GM18502 (cell line): ENCODE measurements around the gene DNAI2.
"Not testable (repeated sequence)": the region's sequence is repeated elsewhere in the genome, so short reads cannot be mapped to it uniquely, and the experiment has no call there.

Experiments
- ATAC-seq: cut with Tn5 transposase; IDR thresholded peaks from one replicate; pipeline ENCODE4 v1.9.1; 2021; ENCODE audit warnings: mild to moderate bottlenecking; ENCODE audit not compliant: unreplicated experiment, poor library complexity

DNAI2 gene

DNA sequence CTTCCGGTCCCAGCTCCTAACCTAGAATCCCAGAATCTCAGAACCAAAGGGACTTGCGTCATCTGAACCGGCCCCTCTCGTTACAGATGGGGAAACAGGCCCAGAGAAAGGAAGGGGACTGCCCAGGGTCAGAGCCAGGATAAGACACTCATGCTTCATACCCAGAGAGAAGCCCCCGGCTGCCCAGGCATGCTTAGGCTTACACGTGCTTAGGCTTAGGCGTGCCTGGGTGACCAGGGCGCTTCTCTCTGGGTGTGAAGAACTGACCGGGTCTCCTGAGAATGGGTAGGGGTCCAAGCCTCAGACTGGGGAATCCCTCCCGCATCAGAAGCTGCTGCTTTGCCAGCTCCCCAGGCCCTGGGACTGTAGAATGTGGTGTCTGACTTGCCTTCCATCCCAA, 29.9 kb upstream of the DNAI2 start:
- no peak for ATAC-seq

DNA sequence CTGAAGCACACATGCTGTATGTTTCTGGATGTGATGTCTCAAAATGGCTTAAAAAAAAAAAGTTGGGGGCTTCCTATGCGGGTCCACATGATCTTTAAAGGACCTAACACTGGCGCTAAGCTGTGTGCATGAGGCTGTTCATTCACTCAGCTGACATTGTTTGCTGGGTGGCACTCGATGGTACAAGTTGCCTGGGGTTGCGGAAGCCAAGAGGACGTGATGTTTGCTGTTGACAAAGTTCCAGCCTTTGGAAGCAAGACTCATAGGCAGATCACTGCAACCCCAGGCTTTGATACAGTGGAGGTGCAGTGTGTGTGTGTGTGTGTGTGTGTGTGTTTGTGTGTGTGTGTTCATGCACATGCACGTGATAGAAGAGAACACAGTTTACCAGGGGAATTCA, 29.5 kb upstream of the DNAI2 start:
- ATAC-seq, result no peak

DNA sequence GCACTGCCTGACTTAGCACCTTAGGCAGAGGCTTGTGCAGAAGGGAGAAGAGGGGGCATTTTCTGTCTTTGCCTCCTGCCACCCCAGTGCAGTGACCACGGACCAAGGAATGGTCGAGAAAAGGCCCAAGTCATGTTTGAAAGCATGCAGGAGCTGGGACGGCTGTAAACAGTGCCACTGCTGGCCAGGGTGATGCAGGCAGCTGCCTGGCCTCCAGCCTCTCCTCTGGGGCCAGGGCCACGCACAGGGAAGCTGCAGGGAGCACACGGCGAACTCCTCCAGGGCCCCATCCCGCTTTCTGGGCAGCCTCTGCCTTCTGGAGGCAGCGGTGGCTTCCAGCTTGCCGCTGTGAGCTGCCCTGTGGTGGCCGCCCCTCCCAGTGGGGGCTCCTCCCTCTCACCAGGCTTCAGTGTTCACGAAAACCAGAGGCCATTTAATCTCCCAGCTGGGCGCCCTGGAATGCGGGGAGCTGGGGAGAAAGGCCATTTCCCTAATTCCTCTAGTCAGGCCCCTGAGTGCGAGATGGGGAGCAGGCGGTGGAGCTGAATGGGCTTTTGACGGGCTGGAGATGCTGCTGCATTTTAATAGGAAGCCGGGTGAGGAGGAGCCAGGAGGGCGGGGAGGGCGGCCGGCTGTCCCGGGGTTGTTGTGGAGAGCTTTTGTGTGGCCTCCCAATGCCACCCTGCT, 28.7 kb upstream of the DNAI2 start:
- ATAC-seq, result no peak

DNA sequence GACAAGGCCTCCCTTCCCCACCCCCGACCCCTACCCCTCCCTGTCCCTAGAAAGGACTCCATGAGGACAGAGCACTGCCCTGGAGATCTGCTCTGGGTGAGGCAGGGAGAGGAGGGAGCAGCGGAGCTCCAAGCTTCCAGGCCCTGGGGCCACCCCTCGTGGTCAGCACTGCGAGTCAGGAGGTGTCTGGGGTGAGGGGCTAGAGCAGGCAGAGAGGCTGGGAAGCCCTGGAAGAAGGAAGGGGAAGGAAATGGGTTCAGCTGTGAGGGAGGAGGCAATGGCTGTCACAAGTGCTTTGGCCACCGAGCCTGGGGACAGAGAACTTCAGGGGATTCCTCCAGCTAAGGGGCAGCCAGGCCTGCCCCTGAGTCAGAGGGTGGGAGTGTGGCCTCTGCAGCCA, 28.2 kb upstream of the DNAI2 start:
- ATAC-seq, result no peak

DNA sequence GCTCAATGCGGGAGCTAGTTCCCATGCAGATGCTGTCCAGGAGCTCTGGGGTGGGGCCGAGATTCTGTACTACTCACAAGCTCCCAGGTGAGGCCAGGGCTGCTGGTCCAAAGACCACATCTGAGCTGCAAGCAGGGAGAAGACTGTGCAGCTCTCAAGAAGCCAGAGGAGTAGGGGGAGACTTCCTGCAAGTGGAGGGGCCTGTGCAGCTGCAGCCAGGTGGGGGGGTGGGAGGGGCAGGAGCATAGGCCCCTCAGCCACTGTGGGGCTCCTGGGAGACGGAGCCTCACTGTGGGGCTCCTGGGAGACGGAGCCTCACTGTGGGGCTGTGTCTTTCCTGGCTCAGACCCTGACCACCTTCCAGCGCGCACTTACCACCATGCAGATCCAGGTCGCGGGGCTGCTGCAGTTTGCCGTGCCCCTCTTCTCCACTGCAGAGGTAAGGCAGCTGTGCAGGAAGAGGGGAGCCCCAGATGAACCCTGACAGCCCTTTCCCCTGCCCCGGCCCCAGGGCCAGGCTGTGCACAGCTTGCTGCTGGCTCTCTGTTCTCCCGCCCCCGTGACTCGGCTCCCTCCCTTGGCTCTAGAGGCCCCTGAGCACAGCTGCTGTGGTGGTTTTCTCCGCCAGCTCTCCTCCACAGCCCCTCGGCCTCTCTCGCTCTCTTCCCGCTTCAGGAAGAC, 24.3 kb upstream of the DNAI2 start:
- ATAC-seq, result no peak

DNA sequence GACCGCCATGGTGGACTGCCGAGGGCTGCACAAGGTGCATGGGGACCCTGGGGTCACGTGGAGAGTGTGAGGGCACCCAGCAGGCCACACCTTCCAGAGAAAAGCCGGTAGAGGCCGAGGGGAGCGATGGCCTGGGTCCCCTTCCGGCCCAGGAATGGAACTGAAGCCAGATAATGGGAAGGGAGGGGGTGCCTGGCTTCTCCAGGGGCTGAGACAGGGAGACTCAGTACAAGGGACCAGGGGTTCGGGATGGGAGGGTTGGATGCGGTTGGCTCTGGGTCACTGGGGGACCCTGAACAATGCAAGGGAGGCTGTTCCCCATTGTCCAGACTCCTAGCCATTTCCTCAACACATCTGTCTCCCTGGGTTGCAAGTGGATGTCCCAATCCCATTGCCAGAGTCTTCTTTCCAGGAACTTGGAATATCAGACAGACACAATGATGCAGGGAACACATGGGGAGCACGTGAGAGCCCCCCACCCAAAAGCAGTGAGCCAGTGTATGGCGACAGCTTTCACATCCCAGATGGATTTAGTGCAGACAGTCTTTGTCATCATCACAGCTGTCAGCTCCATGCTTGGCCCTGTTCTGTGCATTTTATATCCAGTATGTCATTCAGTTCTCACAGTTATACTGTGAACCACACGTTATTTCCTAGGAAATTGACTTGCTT, 23.6 kb upstream of the DNAI2 start:
- ATAC-seq, result no peak

DNA sequence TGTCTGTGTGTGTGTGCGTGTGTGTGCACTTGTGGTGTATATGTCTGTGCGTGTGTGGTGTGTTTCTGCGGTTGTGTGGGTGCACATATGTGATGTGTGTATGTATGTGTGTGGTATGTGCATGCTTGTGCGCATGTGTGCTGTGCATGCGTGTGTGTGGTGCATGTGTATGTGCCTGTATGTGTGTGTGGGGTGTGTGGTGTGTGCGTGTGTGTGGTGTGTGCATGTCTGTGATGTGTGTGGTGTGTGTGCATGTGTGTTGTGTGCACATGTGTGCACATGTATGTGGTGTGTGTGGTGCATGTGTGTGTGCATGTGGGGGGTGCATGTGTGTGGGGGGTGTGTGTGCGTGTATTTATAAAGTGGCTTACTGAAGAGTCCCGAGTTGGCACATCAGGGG, 23.0 kb upstream of the DNAI2 start:
- no peak for ATAC-seq

DNA sequence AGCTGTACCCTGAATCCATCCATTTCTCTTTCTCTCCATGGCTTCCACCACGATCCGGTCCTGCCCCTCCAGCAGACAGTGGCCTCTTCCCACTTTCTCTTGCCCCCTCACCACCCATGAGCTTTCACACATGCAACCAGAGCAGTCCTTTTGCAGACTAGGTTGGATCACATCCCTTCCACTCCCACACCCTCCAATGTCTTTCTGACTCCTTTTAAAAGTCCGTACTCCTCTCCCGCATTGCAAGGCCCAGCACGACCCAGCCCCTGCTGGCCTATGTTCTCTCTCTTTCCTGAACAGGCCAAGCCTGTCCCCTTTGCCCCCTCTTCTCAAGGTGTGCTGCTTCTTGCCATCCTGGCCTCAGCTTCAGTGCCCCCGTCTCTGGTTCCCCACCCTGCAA, 22.5 kb upstream of the DNAI2 start:
- ATAC-seq, result no peak

DNA sequence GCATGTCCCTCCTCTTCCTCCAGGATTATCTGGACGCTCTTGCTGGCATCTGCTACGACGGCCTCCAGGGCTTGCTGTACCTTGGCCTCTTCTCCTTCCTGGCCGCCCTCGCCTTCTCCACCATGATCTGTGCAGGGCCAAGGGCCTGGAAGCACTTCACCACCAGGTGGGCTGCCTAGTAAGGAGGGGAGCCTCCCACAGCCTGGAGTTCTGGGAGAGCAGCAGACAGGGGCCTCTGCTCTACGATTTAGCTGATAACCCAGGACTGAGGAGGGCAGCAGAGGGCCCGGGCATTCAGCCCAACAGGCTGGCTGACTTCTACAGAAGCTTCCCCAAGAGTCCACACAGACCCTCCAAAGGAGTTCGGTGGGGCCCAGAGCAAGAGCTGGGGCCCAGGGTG, 21.8 kb upstream of the DNAI2 start:
- ATAC-seq, result no peak

DNA sequence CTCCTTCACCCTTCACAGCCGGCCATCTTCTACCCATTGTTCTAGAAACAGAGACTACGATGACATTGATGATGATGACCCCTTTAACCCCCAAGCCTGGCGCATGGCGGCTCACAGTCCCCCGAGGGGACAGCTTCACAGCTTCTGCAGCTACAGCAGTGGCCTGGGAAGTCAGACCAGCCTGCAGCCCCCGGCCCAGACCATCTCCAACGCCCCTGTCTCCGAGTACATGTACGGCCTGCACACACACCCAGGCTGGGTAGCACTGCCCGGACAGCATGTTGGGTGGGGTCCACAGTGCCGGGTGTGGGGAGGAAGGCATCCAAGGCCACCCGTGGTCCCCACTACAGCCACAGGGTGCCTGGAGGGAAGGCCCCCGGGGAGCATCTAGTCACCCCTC, 21.0 kb upstream of the DNAI2 start:
- no peak for ATAC-seq

DNA sequence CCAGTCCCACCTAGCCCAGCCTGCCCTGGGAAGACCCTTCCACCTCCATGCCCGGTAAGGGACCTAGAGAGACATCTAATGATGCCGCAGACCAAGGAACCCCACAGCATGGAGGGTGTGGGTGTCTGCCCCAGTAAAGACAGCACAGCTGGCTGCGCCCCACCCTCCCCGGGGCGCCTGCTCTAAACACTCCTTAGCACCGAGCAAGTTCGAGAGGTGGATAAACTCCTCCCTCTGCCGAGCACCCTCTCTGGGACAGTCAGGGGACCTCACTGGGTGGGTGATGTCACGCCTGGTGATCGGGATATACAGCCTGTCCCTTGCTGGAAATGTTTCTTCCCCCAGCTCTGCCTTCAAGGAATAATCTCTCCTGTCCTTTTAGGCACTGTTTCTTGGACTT, 16.7 kb upstream of the DNAI2 start:
- no peak for ATAC-seq

DNA sequence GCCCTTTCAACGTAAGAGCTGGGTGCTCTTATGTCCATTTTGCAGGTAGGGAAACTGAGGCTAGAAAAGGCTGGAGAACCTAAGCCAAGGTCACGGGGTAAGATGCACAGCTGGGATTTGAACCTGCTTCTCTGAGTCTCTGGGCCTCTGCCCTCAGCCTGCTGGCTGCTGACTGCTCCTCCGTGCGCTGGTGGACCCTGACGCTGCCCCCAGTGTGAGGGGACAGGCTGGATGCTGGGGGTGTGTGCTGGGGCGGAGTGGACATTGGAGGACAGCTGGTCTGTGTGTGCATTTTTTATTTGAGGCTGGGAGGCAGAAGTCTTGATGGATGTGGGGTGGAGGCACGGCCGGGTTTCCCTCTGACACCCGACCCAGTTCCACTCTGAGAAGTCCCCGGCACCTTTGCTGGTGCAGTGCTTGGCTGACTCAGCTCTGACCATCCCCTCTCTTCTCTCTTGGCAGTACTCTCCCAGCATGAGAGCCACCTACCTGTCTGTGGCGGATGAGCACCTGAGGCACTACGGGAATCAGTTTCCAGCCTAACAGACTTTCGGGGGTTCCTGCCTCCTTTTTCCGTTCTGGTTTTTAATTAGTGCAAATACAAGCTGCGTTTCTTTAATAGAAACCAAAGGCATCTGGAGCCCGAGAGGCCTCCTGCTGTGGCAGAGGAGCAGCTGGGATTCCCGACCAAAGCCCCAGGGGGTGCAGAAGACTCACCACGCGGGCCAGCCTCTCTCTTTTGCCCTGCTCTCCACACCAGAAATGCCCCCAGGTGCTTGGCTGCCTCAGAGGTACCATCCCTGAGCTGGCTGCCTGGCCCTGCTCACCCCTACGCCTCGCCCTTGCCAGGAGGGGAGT, 14.1 kb upstream of the DNAI2 start:
- ATAC-seq, result no peak

DNA sequence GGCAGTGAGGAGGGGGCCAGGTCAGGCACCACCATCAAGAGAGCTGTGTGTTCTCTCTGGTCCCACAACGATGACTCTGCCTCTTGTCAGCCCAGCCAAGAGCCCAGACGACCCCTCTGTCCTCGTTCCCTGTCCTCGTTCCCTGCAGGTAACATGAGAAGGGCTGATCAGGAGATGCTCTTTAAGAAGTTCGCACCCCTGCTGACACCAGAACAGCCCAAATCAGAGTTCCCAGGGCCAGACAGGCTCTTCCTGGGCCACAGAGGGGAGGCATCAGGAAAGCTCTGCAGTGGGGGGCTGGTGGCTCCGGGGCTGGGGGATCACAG, 13.5 kb upstream of the DNAI2 start:
- ATAC-seq, result no peak

DNA sequence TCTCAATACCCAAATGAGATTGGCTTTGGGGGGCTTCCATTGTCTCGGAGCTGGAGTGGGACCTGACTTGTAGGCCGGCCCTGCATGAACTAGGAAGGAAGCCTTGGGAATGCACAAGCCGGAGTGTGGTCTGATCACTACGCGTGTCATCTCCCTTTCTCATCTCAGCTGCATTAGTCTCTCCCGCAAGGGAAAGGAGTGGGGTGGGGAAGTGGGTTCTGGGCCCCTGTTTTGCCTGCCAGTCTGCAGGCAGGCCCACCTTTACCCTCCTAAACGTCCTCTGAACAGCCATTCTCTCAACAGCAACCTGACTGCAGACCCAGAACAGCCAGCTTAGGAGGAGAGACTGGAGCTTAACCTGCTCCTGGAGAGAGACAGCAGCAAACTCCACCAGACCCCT, 11.4 kb upstream of the DNAI2 start:
- no peak for ATAC-seq

DNA sequence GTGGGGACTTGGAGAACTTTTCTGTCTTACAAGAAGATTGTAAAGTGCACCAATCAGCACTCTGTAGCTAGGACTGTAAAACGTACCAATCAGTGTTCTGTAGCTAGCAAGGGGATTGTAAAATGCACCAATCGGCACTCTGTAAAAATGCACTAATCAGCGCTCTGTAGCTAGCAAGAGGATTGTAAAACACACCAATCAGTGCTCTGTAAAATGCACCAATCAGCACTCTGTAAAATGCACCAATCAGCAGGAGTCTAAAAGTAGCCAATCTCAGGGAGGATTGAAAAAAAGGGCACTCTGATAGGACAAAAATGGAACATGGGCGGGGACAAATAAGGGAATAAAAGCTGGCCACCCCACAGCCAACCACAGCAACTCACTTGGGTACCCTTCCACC, 7.0 kb upstream of the DNAI2 start:
- not testable (repeated sequence) for ATAC-seq

DNA sequence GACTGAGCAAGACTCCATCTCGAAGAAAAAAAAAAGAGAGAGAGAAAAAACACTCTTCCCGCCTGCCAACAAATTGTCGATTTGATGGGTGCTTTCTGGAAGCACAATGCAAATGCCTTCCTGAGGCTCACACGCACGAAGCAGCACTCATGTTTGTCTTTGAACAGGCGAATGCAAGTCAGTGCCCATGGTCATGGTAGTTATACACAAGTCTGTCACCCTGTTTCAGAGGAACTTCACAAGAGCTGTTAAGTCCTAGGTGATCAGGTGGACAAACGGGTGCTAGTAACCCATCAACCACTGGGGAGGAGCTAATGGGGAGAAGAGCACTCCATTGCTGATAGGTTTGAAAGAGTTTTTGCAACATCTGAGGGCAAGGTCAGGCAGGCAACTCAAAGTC, 6.5 kb upstream of the DNAI2 start:
- no peak for ATAC-seq

DNA sequence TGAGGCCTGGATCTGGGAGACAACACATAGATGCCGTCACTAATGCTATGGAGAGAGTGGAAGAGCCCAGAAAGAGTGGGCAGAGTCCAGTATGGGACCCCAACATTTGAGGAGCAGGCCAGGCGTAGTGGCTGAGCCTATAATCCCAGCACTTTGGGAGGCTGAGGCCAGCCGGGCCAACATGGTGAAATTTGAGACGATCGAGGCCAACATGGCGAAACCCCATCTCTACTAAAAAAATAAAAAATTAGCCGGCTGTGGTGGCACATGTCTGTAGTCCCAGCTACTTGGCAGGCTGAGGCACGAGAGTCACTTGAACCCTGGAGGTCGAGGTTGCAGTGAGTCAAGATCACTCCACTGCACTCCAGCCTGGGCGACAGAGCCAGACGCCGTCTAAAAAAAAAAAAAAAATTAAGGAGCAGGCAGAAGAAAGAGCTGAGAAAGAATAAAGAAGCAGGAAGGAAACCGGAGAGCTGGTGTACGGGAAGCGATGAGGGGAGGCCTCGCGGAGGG, 6.0 kb upstream of the DNAI2 start:
- ATAC-seq, result no peak

DNA sequence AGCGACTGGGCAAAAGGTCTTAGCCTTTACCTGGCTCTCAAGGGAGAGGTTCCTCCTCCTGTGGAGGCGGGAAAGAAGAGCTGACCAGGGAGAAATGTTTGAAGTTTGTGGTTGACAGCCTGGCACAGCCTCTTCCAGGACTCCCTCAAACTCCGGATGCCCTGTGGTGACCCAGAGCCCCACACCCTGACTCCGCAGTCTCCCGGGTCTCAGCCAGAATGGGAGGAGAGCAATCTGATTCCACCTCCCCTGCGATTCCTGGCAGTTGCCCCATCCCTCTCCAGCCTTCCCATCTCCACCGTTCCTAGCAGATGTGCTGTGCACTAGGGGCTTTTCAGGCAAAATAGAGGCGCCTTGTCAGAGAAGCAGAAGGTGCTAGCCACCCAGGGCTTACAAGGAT, 5.5 kb upstream of the DNAI2 start:
- ATAC-seq, result no peak

DNA sequence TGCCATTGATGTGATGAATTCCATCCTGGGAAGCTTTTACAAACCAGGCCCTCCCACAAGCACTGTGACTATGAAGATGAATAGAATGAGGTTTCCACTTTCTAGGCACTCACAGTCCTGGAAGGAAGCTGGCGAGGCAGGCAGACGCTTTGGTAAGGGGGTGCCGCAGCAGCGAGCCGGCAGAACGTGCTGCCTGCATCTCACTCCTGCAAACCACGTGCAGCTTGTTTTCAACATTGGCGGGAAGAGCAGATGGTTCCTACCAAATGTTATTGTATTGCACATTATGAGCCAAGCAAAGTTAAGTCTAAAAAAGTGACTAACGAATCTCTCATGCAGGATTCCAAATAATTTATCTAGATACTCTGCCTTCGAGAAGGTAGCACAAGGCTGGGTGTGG, 3.7 kb upstream of the DNAI2 start:
- no peak for ATAC-seq

DNA sequence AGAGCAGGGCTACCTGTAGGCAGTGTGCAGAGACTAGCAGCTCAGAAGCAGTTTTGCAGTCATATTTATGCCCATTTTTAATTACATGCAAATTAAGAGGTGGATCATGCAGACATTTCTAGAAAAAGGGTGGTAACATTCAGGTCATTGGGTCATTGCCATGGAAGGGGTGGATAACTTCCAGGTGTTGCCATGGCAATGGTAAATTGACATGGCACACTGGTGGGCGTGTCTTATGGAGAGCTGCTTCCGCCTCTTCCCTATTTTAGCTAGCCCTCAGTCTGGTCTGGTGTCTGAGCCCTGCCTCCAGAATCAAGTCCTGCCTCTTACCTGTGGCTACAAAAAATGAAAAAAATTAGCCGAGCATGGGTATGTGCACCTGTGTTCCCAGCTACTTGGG, 2.8 kb upstream of the DNAI2 start:
- ATAC-seq, result no peak
